Uterus (tissue), 2 donors: Measurements from ENCODE around the gene PTPRD.

ENCODE experiments used
- CTCF ChIP-seq, 4 experiments: fragments of 200-600 bp in 2 of 4; fragments of 450-650 bp in 2 of 4; sonication (generic) in 2 of 4; IDR thresholded peaks; one replicate each; pipeline ENCODE4 v1.5.1; 2016 to 2019; ENCODE audit warnings: antibody characterized with exemption in 4 of 4, mild to moderate bottlenecking in 2 of 4, moderate library complexity in 1 of 4
- POLR2A ChIP-seq, 2 donors: fragments of 450-650 bp; IDR thresholded peaks; one replicate each; pipeline ENCODE4 v1.6.1; 2016; ENCODE audit warnings: antibody characterized with exemption in 2 of 2, mild to moderate bottlenecking in 1 of 2, moderate library complexity in 1 of 2

GRCh38 chr9:8760000-8760767 is 1852.6 kb downstream of the PTPRD start:
- TF ChIP-seq CTCF (IDR thresholded peaks at IDR 0.05) = no peak
- TF ChIP-seq POLR2A (IDR thresholded peaks at IDR 0.05) = no peak
